HuH-7 (cell line): ENCODE data around the gene HOXC9.
"Not testable (repeated sequence)": the region's sequence is repeated elsewhere in the genome, so short reads cannot be mapped to it uniquely, and the experiment has no call there.

Experiments used
- DNase-seq: peaks from one replicate; pipeline ENCODE4 v3.0.0; 2011; ENCODE audit warnings: low spot score

Gene HOXC9

DNA sequence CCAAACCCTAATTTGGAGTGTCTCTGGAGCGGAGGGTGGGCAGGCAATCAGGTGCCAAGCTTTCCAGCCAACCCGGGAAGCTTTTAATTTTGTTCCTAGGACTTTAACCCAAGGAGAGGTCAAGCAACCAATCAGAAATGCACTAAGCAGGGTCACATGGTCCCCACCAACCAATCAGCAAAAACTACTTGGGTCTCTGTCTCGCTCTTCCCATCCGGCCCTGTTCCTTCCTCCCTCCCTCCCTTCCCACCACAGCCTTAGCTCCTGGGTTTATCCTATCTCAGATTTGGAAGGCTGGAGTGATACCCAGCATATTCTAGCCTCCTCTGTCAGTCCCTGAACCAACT lies 40.2 kb downstream of the HOXC9 start:
- DNase-seq: peak; percentile 91

DNA sequence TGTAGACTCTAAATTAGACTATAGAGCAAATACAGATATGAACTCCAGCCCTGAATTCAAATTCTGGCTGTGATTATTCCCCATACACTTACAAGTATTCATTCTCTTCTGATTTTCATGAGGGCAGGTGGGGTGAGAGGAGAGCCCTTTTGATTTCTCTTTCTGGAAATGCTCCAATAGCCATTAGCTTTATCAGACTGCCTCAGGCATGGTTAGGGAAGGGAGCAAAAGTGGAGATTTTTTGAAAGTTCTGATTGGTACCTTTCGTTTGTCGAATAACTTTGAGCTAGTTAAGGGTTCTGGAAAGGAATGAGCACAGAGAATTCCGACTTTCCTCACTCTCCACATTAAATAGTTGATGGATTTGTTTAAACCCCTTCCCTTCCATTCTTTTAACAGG lies 40.7 kb downstream of the HOXC9 start:
- DNase-seq: no peak

DNA sequence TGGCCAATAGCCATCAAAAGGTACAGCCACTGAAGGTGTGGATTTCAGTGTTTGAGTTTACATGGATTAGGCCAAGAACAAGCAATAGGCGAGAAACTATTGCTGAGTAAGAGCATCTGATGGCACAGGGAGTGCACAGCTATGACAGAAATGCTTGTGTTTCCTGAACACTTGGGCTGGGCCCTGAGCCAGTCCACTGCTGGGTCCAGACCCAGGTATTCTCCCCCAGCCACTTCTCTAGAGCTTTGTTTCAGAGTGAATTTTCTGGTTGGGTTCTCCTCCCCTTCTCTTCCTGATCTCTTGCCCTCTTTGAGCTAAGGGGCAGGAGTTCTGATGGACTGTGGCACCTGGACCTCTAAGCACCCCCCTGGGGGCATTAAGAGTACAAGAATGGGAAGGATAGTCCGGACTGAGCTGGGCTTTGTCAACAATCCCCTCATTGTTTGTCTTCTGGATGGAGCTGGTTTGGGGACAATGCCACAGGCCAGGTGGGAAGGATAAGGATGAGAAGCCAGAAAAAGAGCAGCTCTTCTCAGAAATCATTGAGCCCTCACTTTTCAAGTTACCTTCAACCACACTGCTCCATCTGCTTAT lies 41.2 kb downstream of the HOXC9 start:
- no peak for DNase-seq

DNA sequence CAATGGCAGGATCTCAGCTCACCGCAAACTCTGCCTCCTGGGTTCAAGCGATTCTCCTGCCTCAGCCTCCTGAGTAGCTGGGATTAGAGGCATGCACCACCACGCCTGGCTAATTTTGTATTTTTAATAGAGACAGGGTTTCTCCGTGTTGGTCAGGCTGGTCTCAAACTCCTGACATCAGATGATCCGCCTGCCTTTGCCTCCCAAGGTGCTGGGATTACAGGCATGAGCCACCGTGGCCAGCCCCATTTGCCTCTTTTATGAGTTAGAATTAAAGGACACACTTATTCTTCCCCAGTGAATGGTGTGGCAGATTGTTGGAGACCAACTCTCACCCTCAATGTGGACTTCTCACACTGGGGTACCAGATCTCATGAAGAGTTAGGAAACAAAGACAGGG lies 42.1 kb downstream of the HOXC9 start:
- not testable (repeated sequence) for DNase-seq

DNA sequence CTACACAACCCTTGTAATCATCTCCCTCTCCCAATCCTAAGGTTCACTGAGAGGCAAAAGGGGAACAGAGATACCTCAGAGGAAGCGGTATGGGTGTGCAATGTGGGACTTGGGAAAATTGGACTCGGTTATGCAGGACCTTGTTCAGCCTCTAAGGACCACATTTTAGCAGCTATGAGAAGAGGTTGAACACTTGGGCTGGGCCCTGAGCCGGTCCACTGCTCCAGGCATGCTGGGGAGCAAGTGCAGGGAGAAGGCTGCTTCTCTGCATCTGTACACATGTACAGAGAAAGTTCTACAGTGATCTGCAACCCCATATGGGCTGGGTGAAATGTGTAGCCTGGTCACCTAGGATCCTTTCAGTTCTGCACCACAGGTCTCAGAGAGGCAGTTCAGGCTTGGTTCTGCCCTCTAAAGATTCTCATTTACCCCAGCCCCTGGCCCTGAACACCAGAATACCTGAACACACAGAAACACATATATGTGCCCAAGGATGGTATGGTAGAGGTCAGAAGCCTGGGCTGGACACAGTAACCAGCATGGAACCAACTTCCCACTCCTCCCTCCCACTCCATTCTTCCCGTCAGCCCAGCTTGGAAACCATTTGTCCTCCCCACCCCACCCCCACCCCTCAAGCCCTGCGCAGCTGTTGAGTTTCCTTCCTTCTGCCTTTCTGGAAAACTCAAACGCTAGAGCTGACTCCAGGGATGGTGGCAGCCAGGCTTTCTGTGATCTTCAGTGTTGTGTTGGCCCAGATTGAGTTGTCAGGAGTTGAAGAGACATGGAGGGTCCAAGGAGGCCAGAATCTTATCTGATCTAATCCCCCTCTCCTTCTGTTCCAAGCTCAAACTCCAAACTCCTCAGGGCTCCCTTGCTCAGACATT lies 43.3 kb downstream of the HOXC9 start:
- DNase-seq: no peak

DNA sequence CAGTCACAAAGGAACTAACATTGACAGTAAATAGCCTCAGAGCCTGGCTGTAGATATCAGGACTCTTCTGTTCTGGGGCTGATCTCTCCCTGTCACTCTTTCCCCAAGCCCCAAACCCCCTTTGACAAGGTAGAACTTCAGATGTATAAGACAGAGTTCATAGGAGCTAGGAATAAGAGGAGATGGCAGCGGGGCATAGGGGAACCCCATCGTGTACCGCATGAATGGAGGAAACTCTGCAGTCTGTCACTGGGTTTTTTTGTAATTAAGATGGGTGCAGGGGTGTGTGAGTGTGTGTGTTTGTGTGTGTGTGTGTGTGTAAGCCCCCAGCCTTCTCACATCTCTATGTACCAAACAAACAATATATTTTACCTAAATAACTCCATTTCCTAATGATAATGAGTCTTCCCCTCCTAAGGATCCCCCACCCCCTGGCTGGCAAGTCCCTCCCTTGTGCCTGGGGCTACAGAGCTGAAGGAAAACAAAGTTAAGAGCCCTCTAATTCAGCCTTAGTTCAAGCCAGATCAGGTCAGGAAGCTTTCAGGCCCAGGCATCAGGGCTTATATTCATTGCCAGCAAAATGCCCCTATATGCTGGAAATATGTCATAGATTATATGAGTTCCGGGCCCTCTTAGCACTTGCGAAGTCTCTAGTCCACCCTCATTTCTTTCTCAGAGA lies 44.6 kb downstream of the HOXC9 start:
- DNase-seq: no peak

DNA sequence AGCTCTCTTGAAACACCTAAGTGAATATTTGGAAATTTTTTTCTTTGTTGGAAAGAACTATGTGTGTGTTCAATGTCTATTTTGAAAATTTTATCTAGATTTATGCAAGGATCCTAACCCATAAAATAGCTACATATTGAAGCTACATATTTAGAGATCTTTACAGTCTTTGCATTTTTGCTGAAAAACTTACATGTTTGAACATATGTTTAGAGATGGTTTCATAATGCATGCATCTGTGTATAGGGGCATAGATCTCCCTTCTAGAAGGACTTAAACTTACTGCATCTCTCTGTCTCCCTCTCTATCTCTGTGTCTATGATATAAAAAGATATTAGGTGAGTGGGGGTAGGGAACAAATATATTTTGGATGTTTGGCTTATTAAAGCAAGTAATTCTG lies 45.4 kb downstream of the HOXC9 start:
- DNase-seq: no peak

DNA sequence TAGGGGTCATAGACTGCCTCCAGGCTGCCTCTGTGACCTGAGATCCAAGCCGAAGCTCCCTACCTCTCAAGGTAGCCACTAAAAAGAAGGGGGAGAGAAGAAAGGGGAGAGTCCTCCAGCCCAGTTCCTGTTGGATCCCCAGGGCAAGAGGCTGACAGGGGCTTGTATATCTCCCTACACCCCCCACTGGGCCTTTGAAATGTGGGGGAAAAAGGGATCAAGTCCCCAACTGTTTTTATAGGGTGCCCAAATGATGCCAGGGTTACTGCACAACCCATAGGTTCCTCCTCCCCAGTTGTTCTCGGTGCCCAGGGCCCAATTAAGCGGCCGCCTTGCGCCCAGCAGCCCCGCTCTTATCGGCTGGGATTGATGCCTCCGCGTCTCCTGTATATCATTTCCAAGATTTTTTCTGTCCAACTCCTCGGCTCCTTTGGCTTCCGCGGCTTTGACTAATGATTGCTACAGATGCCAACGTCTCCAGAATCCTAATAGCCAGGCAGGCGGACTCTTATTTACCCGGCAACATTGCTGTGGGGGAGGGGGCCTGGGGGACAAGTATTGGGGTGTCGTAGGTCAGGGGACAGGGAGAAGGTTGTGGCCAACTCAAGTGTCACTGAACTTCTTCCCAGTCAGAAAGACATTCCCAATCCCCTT lies 46.0 kb downstream of the HOXC9 start:
- DNase-seq: no peak

DNA sequence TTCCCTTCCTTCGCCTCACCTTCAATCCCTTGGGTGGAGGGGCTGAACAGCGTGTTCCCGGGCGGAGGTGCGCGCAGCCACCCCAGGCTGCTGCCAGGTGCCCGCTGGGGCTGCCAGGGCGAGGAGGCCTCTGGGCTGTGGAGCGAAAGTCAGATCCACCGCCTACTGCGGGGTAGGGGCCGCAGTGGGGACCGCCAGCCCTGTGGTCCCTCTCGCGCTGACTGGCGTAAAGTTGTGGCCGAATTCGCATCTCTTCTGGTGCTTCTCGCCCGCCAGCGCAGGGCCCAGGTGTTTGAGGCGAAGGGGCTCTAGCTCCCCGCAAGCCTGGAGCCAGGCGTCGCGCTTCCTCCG lies 46.8 kb downstream of the HOXC9 start:
- no peak for DNase-seq

DNA sequence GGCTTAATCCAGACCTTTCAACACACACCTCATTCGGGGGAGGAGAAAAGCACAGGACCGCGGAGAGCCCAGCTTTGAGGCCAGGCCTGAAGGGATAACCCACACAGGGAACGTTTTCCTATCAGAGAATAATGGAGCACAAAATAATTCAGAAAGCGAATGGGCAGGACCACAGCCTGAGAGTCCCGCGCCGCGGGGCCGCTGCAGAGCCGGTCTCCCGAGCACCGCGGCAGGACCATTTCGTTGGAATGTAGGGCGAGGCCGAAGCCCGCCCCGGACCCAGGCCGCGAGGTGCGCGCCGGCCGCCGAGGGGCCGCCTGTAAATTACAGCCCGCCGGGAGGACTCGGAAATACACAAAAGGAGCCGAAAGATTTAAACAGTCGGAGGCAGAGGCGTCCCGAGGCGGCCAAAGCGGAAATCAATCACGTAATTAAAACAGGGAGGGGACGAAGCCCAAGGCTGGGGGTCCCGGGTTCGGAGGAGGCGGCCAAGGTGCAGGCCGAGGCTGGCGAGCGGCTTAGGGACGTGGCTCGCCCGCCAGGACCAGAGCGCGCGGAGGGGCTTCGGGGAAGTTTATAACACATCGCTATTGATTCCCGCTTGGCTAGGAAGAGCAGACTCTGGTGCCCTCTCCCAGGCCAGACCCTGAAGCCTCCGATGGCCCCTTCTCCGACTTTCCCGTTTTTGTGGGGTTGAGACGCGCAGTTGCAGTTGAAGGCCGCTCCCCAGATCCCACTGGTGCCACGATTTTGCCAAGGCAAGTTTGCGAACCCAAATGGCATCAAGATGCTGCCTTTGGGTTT lies 47.4 kb downstream of the HOXC9 start:
- no peak for DNase-seq

DNA sequence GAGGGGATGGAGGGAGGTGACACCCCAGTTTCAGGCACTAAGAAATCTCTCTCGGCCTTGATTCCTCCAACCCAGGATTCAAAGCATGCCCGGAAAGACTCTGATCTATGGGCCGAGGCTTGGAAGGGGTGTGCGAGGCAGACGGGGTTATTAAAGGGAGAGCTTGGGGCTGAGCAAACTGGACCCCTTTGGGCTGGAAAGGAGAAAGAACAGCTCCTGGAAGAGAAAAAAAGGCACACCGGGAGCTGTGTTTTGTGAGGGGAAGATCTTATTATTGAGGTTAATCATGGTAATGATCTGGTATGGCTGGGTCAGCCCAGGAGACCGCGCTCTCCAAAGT lies 48.0 kb downstream of the HOXC9 start:
- no peak for DNase-seq

DNA sequence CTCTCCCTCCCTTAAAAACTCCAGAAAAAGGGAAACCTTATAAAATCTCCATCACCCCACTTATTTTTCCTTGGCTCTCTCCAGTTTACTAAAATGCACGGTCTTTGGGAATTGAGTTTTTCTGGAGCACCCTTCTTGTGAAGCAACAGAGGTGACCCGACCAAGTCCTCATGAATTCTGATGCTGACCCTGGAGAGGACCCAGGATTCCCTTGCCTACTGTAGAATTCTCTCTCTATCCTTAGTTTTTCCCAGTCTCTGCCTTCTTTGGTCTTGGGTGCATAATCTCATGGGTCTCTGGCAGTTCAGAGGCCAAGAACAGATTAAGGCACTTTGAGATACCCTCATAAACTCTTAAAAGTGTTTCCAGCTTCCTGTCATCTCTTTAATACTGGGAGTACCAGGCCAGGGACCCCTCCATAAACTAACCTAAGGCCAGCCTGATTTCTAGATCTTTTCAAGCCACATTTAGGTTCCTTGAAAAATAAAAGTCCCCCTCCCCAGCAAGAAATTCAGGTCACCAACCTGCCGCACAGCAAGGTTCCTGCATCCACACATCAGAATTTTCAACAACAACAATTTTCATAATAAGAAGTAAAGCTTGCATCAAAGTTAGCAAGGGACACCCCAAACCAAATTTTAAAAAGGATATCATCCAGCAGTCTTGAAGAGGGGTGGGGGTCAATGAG lies 48.6 kb downstream of the HOXC9 start:
- DNase-seq: no peak

DNA sequence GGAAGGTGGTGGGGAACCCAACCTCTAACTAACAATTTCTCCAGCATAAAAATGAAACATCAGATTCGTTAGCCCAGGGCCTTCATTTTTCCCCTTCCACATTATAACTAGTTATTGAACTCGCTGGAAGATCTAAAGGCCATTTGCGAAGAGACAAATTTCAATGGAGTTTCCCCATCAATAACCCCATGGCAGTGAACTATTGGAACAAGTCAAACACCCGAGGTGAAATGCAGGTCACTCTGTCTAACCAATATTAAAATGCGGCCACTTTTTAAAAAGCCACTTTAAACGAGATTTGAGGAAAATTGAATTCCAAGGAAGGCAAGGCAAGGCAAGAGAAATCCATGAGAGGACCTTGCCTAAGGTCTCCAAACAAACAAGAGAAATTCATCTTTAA lies 49.1 kb downstream of the HOXC9 start:
- no peak for DNase-seq

DNA sequence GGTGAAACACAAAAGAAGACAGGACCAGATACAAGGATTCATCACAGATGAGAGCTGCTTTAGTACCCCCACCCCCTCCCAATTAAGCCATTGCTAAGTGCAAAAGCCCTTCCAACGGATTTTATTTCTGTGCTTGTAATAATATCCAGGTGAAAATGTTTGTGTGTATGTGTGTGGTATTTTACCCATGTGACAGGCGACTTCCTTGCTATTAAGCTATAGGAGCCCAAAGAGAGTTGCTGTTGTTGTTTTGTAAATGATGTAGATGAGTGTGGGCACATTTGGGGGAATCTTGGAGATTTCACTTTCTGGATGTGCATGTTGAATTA lies 50.5 kb downstream of the HOXC9 start:
- DNase-seq: no peak

DNA sequence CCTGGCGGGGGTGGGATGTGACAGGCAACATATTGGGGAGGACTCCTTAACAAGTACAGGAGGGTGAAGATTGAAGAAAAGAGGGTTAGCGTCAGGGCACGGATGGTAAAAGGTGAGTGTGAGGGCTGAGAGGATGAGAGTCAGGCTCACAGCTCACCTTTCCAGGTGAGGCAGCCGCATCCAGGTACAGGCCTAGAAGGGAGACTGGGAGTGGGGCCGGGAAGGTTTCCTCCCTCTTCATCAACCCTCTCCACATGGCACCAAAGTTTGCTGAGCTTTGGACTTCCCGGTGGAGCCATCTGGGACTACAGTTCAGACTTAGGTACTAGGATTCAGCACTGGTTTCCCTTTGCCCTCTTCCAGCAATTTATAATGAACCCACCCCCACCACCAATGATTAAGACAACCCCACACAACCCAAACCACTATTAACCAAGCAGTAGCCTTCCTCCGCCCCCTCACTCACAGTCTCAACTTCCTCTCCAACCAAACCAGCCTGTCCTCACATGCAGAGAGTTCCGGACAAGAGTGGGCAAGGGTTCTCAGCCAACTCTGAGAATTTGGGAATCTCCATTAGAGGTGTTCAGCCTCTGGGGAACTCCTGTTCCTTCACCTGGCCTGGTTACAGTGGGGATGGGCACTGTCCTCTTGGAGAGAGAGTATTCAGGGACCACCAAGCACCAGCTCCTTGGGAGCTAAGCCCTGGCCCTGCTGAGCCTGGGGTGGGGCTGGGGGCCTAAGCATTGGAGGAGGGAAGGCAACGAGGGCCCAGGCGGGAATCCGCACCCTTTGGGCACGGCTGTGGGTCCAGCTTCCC lies 51.3 kb downstream of the HOXC9 start:
- peak; percentile 64 for DNase-seq

DNA sequence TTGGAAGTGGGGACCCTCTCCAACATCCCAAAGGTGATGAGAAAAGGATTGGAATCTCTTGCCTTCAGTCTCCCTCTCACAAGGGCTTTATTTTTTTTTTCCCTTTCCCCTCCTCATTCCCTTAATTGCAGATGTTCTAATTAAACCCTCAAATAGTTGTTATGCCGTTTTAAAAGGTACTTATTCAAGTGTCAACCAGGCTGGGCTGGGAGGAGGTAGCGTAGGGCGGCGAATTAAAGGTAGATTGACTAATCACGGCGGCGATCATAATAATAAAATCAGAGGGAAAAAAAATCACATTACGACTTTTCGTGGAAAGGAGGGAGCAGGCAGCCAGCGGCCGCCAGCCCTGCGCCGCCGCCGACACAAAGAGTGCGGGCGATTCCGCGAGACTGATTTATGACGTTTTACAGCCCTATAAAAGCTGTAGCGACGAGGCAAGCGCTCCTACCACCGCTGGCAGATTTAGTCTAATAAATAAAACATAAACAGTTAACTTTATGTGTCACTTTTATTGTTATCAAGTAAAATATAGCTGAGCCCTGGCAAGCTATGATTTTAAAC lies 52.0 kb downstream of the HOXC9 start:
- peak; percentile 67 for DNase-seq

DNA sequence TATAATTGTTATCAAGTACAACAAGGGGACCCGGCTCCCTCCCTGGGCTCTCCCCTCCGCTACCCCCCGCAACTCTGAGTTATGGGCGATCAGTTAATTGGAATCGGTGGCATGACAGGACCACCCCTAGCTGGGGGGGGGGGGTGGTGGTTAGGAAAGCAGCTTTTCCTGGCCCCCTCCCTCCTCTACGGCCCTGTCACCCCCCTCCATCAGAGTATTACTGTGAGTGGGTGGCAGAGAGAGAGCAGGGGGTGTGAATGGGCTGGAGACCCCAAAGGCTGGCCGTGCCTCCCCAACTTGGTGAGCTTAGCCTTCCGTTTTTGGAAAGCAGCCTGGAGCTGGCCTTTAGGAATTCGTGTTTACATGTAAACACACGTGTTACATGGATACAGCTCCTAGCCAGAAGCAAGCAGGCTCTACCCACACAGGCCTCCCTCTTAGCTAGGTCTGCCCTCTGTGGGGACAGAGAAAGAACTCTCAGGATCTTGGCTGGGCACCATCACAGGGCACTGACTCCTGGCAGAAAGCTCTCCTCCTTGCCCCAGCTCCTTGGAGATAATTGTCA lies 52.6 kb downstream of the HOXC9 start:
- peak; percentile 49 for DNase-seq
